ENCODE data around the gene MRPS18B.

- no peak for TF ChIP-seq CTCF (IDR thresholded peaks at IDR 0.05)
- no peak for TF ChIP-seq POLR2A (IDR thresholded peaks at IDR 0.05)
- TF ChIP-seq POLR2AphosphoS5 (IDR thresholded peaks at IDR 0.05) = no peak
These were observed 39.6 kb upstream of the MRPS18B start for GRCh38 chr6:30578051-30578450.

Data from upper lobe of left lung (tissue), 4 donors.